GM19239 (cell line): ENCODE data around the gene EOLA1.
"Not testable (repeated sequence)": the region's sequence is repeated elsewhere in the genome, so short reads cannot be mapped to it uniquely, and the experiment has no call there.

Experiments used
- DNase-seq: peaks from one replicate; pipeline ENCODE4 v3.0.0; 2011; ENCODE audit warnings: low spot score; ENCODE audit not compliant: insufficient read length
- FAIRE-seq: peaks from 2 replicates; lab custom pipeline; 2011; peaks lifted over from hg19 to GRCh38; lab: Jason Lieb, UNC

Gene EOLA1

GRCh38 chrX:149512225-149512885 is 28.5 kb upstream of the EOLA1 start:
- no peak for DNase-seq
- peak; percentile 87 for FAIRE-seq

- no peak for FAIRE-seq
- DNase-seq: no peak
Measured at GRCh38 chrX:149513825-149514428, 26.9 kb upstream of the EOLA1 start.

DNA sequence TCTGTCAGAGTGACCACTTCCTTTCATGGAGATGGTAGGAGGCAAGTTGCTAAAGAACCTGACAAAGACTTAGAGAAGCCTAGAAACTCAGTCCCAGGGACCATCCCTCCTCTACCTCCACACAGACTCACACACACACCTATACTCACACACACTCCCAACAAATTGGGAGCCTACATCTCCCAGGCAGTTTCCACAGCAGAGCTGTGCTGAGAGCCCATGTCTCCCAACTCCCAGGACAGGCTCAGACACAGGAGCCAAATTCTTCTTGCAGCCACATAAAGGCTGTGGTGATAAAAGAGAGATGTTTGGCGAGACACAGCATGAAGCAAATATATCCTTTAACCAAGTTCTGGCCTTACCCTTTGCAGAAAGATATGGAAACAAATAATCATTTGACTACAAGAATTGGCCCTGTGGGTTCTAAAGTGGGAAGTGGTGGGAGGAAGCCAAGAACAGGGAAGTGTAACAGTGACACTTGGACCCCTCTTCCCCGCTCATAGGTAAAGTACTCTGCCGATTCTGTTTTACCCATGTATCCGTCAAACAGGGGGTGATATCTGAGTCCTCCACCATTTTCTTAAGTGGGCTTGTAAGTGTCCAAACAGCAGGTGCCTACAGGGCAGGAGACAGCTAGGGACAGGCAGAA is 24.7 kb upstream of the EOLA1 start:
- DNase-seq (no peak), FAIRE-seq (peak; percentile 61)

- DNase-seq: no peak
- no peak for FAIRE-seq
Measured at GRCh38 chrX:149516604-149517003, 24.2 kb upstream of the EOLA1 start.

DNA sequence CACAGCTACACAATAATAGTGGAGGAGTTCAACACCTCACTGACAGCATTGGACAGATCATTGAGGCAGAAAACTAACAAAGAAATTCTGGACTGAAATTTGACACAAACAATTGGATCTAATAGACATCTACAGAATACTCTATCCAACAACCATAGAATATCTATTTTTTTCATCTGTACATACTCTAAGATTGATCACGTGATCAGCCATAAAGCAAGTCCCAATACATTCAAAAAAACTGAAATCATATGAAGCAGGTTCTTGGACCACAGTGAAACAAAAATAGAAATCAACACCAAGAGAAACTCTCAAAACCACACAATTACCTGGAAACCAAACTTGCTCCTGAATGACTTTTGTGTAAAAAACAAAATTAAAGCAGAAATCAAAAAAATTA is 23.5 kb upstream of the EOLA1 start:
- no peak for FAIRE-seq

DNA sequence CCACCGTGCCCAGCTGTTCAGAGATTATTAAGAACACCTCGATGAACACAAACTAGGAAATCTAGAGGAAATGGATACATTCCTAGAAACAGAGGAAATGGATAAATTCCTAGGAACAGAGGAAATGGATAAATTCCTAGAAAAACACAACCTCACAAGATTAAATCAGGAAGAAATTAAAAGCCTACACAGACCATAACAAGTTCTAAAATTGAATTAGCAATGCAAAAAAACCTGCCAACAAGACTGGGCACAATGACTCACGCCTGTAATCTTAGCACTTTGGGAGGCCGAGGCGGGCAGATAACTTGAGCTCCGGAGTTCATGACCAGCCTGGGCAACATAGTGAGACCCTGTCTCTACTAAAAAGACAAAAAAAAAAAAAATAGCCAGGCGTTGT is 22.6 kb upstream of the EOLA1 start:
- DNase-seq: no peak

More for the DNA sequence above, 23.5 kb upstream of the EOLA1 start:
- DNase-seq: no peak

GRCh38 chrX:149520636-149521277 is 20.1 kb upstream of the EOLA1 start:
- not testable (repeated sequence) for DNase-seq

More for the DNA sequence above, 22.6 kb upstream of the EOLA1 start:
- no peak for FAIRE-seq

DNA sequence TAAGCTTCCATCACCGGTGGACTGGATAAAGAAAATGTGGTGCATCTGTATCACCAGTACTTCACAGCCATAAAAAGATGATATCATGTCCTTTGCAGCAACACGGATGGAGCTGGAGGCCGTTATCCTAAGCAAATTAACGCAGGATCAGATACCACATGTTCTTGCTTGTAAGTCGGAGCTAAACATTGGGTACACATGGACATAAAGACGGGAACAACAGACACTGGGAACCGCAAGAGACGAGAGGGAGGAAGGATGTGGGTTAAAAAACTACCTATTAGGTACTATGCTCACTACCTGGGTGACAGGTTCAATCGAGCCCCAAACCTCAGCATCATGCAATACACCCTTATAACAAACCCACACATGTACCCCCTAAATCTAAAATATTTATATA is 19.4 kb upstream of the EOLA1 start:
- no peak for FAIRE-seq

More at GRCh38 chrX:149520636-149521277, 20.1 kb upstream of the EOLA1 start:
- not testable (repeated sequence) for FAIRE-seq

DNA sequence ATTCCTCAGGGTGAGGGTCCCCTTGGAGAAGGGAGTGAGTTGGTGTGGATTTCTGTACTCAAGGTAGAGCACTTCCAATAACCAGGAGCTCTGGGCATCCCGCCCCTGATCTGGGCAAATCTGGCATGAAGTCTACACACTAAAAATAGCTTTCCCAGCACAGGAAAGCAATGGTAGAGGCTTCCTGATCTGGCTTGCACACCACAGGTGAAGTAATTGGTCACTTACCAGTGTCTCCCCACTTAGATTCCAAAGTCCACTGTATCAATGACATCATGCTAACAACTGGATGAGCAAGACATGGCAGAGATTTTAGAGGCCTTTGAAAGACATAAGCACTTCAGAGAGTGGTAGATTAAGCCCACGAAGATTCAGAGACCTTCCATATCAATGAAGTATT is 17.9 kb upstream of the EOLA1 start:
- DNase-seq: no peak
- FAIRE-seq: no peak

More for the DNA sequence above, 19.4 kb upstream of the EOLA1 start:
- no peak for DNase-seq

DNA sequence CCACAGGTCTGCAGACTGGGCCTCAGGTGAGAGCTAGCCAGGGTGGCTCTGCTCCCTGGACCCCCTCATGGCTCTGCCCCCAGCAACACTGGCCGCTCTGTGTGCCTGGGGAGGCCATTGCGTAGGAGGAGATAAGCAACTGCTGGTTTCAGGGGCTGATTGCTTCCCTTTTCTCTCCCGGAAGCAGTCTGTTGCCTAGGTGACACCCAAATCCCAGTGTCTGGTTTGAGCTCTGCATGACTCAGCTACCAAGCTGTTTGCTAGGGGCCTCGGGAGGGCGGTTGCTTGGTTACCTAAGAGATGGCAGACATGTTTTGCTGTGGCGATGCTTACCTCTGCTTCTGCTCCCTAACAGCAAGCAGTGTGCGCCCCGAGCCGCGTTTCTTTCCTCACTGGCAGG is 15.4 kb upstream of the EOLA1 start:
- peak; percentile 100 for FAIRE-seq
- not testable (repeated sequence) for DNase-seq

- not testable (repeated sequence) for DNase-seq, FAIRE-seq
Measured at GRCh38 chrX:149525903-149526302, 14.9 kb upstream of the EOLA1 start.

DNA sequence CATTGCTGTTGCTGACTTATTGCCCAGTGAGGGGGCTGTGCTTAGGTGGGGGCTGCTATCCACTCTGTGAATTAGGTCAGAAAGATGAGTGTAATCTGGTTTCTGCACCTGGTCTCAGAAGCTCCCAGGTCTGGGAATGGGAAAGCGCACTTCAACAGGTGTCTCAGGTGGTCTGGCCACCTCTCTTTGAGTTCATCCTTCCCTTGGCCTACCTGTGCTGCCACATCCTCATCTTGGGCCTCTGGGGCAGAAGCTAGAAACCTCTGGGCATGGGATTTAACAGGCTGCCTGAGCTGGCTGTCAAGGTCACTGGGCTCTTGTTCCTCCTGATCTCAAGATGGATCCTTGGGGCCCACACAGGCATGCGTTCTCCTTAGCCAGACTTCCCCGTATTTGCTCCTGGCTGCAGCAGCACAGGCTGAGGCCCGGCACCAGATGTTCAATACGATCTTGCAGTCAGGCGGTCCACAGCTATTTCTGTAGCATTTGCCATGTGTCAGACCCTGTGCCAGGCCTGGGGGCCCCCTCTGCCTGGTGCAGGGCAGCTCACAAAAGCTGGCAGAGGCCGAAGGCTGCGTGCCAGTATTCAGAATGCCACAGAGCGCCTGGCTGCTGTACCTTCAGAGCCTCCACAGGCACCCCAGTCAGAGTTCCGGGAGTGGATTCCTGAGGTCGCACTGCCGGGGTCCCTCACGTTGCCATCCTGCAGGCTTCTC is 14.3 kb upstream of the EOLA1 start:
- not testable (repeated sequence) for DNase-seq, FAIRE-seq

GRCh38 chrX:149527705-149528104 is 13.1 kb upstream of the EOLA1 start:
- DNase-seq: no peak
- FAIRE-seq: peak; percentile 95

DNA sequence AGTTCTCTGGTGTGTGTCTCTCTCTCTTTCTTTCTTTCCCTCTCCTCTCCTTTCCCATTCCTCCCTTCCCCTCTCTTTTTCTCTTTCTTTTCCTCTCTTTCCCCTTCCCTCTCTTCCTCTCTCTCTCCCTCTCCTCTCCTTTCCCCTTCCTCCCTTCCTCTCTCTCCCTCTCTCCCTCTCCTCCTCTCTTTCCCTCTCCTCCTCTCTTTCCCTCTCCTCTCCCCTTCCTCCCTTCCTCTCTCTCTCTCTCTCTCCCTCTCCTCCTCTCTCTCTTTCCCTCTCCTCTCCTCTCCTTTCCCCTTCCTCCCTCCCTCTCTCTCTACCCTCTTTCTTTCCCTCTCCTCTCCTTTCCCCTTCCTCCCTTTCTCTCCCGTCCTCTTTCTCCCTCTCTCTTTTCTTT is 12.4 kb upstream of the EOLA1 start:
- DNase-seq (no peak), FAIRE-seq (peak; percentile 18)

DNA sequence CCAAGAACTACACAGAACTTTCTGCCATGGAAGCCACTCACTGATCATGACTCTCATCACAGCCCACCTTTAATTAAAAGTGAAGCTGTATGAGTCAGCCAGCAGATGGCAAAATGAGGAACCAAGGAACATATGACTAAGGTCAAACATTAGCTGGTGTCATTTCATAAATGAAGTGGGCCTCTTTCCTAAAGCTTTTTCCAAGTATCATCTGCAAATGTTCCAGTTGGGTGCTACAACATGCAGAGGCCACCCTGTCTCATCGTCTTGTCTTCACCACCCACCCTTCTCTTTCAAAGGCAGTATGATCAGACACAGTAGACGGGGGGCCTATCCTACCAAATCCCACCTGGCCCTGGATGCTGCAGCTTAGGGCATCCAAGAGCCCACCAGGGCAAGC is 9.2 kb upstream of the EOLA1 start:
- FAIRE-seq (peak; percentile 84), DNase-seq (no peak)

DNA sequence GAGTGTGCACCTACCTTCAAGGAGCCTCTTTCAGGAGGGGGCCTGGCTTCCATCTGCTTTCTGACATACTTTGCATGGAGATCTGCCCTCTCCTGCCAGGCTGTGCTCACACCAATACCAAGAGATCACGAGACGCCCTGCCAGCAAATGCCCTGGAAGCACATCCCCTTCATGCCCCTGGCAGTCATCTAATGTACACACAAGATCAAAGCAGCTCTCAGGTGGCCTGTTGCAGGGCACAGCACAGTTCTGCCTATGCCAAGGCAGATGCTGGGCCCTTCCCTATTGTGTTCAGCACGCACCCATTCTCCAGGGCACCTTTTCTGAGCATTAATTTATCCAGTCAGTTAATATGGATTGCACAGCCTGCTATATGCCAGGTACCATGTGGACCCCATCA is 7.9 kb upstream of the EOLA1 start:
- FAIRE-seq, DNase-seq: not testable (repeated sequence)

GRCh38 chrX:149533999-149534398 is 6.8 kb upstream of the EOLA1 start:
- not testable (repeated sequence) for DNase-seq
- peak; percentile 23 for FAIRE-seq

DNA sequence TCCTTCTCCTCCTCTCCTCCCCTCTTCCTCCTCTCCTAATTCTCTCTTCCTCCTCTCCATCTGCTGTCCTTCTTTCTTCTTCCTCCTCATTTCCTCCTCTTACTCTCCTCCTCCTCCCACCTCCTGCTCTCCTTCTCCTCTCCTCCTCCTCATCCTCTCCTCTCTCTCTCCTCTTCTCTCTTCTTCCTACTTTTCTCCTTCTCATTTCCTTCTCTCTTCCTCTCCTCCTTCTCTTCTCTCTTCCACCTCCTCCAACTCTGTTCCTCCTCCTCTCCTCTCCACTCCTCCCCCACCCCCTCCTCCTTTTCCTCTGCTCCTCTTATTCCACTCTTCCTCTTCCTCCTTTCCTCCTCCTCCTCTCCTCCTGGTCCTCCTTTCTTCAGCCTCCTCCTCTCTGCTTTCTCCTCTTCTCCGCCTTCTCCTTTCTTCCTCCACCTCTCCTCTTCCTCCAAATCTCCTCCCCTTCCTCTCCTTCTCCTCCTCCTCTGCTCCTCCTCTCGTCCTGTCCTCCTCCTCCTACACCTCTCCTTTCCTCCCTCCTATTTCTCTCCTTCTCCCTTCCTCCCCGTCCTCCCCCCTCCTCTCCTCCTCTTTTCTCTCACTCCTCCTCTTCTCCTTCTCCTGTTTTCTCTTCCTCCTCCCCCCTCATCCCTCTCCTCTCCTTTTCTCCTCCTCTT is 5.7 kb upstream of the EOLA1 start:
- not testable (repeated sequence) for FAIRE-seq, DNase-seq

DNA sequence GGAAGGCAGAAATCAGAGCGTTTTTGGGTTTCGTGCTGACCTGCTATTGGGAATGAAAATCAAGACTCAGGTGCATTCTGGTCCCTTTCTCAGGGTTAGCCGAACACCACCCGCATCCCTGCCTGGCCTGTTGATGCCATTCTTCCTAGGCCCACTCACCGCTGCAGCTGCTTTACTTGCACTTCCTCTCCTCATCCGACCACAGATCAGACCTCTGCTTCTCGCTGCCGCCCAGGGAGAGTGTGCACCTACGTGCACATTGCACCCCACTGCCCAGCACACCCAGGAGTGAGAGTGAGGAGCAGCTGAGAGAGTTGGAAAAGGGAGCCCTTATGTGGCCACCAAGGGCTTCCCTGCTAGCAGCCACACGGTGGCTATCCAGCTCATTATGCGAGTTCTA is 3.3 kb upstream of the EOLA1 start:
- peak; percentile 79 for FAIRE-seq
- not testable (repeated sequence) for DNase-seq
